ENCODE measurements around the gene TCERG1L.

DNA sequence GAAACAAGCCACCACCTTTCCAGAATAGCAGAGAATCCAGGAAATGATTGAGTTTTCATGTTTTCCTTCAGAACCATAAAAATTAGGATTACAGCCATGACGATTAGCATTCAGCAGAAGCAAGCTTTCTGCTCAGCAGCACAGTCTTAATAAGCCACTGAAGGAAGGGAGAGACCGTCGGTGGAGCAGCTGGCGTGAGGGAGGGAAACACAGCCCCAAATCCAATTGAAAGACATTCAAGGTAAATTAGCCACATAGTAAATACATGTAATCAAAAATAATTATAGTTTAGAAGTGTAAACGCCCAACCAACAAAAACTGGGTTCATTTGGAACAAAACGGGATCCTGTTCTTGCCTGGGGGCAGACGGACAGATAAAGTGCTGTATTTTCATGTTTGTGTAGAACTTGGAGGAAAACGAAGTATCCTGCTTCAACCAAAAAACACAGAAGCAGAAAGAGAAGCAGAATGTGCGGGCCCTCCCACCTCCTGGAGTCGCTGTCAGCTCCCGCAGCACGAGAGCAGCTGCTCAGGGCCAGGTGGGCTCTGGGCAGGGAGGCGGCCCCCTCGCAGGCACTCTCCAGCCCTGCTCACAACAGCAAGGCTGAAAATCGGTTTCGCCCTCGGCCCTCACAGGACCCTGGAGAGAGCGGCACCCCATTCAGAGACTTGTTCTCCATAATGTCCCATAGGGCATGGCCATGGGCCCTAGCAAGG lies 84.9 kb downstream of the TCERG1L start:
- TF ChIP-seq EP300 (conservative IDR thresholded peaks at IDR 0.05; ENCODE audit: poor library complexity, severe bottlenecking) (no peak), CTCF (IDR thresholded peaks at IDR 0.05; ENCODE audit: poor library complexity, severe bottlenecking) (no peak), EZH2 (IDR thresholded peaks at IDR 0.05; ENCODE audit: borderline replicate concordance, insufficient read depth, low read length, poor library complexity, severe bottlenecking) (no peak), POLR2AphosphoS5 (IDR thresholded peaks at IDR 0.05) (no peak), RAD21 (conservative IDR thresholded peaks at IDR 0.05) (no peak), SMC3 (conservative IDR thresholded peaks at IDR 0.05; ENCODE audit: poor library complexity) (no peak)
- TF ChIP-seq, protein P1, sequence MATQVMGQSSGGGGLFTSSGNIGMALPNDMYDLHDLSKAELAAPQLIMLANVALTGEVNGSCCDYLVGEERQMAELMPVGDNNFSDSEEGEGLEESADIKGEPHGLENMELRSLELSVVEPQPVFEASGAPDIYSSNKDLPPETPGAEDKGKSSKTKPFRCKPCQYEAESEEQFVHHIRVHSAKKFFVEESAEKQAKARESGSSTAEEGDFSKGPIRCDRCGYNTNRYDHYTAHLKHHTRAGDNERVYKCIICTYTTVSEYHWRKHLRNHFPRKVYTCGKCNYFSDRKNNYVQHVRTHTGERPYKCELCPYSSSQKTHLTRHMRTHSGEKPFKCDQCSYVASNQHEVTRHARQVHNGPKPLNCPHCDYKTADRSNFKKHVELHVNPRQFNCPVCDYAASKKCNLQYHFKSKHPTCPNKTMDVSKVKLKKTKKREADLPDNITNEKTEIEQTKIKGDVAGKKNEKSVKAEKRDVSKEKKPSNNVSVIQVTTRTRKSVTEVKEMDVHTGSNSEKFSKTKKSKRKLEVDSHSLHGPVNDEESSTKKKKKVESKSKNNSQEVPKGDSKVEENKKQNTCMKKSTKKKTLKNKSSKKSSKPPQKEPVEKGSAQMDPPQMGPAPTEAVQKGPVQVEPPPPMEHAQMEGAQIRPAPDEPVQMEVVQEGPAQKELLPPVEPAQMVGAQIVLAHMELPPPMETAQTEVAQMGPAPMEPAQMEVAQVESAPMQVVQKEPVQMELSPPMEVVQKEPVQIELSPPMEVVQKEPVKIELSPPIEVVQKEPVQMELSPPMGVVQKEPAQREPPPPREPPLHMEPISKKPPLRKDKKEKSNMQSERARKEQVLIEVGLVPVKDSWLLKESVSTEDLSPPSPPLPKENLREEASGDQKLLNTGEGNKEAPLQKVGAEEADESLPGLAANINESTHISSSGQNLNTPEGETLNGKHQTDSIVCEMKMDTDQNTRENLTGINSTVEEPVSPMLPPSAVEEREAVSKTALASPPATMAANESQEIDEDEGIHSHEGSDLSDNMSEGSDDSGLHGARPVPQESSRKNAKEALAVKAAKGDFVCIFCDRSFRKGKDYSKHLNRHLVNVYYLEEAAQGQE (IDR thresholded peaks at IDR 0.05; ENCODE audit: borderline replicate concordance): no peak
